NB4 (cell line): ENCODE results near the gene SLC7A8.

ENCODE experiments used
- CTCF ChIP-seq: IDR thresholded peaks from one replicate; pipeline ENCODE4 v1.5.1; 2012; ENCODE audit warnings: low read depth, low read length
- MAX ChIP-seq: IDR thresholded peaks from 2 replicates; pipeline ENCODE4 v1.6.1; 2011; ENCODE audit warnings: low read depth, low read length
- MYC ChIP-seq: IDR thresholded peaks from 2 replicates; pipeline ENCODE4 v1.6.1; 2011; ENCODE audit warnings: low read depth, low read length
- POLR2A ChIP-seq: IDR thresholded peaks from 2 replicates; pipeline ENCODE4 v1.6.1; 2011; ENCODE audit warnings: mild to moderate bottlenecking; ENCODE audit not compliant: insufficient read length; ENCODE audit errors: extremely low read depth

- TF ChIP-seq CTCF: no peak
- no peak for TF ChIP-seq POLR2A
- TF ChIP-seq MYC: no peak
- TF ChIP-seq MAX: no peak
These were observed 53.6 kb downstream of the SLC7A8 start for GRCh38 chr14:23129759-23130316.
